ENCODE measurements around the gene AOX1. TPM values are rescaled to one million over a fixed set of nuclear protein-coding genes. Genes with fewer than 3 reads are reported as not detected.

AOX1 gene
- total RNA-seq, 1 experiment from 2014 or later, result 3.5 TPM

DNA sequence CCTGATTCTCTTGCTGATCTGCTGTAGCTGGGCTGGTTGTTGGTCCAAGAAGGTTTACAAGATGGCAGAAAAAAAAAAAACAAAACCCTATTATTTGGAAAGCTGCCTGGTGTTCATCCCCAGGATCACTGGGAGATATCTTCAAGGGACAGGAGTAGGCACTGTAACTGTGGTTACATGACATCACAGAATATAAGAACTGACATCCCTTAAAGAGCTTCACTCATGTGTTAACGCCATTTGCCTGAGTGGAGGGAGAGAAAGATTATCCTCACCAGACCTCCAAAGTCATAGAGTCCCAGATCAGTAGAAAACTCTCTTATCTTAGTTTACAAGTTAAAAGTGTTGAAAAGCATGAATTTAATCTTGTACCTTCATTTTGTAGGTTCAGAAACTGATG, 130.6 kb downstream of the AOX1 start:
- Mint-ChIP-seq H3K9me3 (peaks cover 2 to 4% of the 10 kb centered on the region in 2 experiments; a peak in 2 of 5 replicates), H3K4me3 (no peak overlapping the region), H3K27me3 (ENCODE audit: low read depth) (peaks cover 14% of the 10 kb centered on the region), H3K36me3 (ENCODE audit: insufficient read depth in 1 of 3, low read depth in 3 of 3) (no peaks in the 10 kb centered on the region; a peak in 2 of 7 replicates), H3K4me1 (peaks cover 8 to 10% of the 10 kb centered on the region in 2 experiments), H3K27ac (no peak overlapping the region)
- TF ChIP-seq, protein P1, sequence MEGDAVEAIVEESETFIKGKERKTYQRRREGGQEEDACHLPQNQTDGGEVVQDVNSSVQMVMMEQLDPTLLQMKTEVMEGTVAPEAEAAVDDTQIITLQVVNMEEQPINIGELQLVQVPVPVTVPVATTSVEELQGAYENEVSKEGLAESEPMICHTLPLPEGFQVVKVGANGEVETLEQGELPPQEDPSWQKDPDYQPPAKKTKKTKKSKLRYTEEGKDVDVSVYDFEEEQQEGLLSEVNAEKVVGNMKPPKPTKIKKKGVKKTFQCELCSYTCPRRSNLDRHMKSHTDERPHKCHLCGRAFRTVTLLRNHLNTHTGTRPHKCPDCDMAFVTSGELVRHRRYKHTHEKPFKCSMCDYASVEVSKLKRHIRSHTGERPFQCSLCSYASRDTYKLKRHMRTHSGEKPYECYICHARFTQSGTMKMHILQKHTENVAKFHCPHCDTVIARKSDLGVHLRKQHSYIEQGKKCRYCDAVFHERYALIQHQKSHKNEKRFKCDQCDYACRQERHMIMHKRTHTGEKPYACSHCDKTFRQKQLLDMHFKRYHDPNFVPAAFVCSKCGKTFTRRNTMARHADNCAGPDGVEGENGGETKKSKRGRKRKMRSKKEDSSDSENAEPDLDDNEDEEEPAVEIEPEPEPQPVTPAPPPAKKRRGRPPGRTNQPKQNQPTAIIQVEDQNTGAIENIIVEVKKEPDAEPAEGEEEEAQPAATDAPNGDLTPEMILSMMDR (conservative IDR thresholded peaks at IDR 0.05), result no peak
- no peak overlapping the region for H2BK15ac ChIP-seq (ENCODE audit: low read depth, low read length)
- H3K4me1 ChIP-seq (ENCODE audit: insufficient read depth, low read length), result 0 out of 2 replicates have a peak, but pooled peaks cover 2% of the 10 kb centered on the region
- no peaks in the 10 kb centered on the region for H3K23me2 ChIP-seq (ENCODE audit: insufficient read length, low read depth, low read length, poor library complexity, severe bottlenecking)
- no peak overlapping the region for H2BK20ac ChIP-seq (ENCODE audit: low read depth, low read length, poor library complexity, severe bottlenecking)
- no peak overlapping the region for H3K56ac ChIP-seq (ENCODE audit: insufficient read length, low read depth, low read length)
- no peak overlapping the region for H3K9ac ChIP-seq (ENCODE audit: extremely low read depth, insufficient read length, low read length)
- H4K20me1 ChIP-seq (ENCODE audit: control insufficient read depth, insufficient read depth, insufficient read length), result no peaks in the 10 kb centered on the region
- DNase-seq, result no peak
- no peak overlapping the region for H3K4me2 ChIP-seq (ENCODE audit: insufficient read depth, insufficient read length, low read length)
- H3K27ac ChIP-seq (ENCODE audit: insufficient read length, low read depth, low read length), result no peak overlapping the region
- H3K4ac ChIP-seq (ENCODE audit: low read depth, low read length), result no peak overlapping the region
- H2BK12ac ChIP-seq (ENCODE audit: insufficient read length, low read depth, low read length), result no peak overlapping the region
- H3K79me1 ChIP-seq (ENCODE audit: insufficient read depth, low read depth, low read length, poor library complexity, severe bottlenecking), result no peaks in the 10 kb centered on the region
- H2AK5ac ChIP-seq (ENCODE audit: insufficient read length, low read length), result no peak overlapping the region
- H4K8ac ChIP-seq (replicated peaks; ENCODE audit: insufficient read length, low read depth, low read length), result no peak overlapping the region
- H3K18ac ChIP-seq (ENCODE audit: insufficient read length, low read depth, low read length), result no peak overlapping the region
- H3K14ac ChIP-seq (ENCODE audit: insufficient read depth, low read length), result no peak overlapping the region
- no CpG with 5 or more reads among the region's 1 CpG for WGBS (ENCODE audit: extremely low coverage, insufficient read length, low lambda C conversion rate)
- no peak overlapping the region for H2BK120ac ChIP-seq (ENCODE audit: low read depth, low read length, poor library complexity, severe bottlenecking)
- H3K27me3 ChIP-seq (ENCODE audit: insufficient read depth, low read length), result no peaks in the 10 kb centered on the region
- no peak overlapping the region for H4K91ac ChIP-seq (ENCODE audit: insufficient read length, low read depth, low read length)
- H2BK5ac ChIP-seq (ENCODE audit: insufficient read length, low read length), result no peak overlapping the region
- H3T11ph ChIP-seq (ENCODE audit: low read length), result no peak overlapping the region
- H4K5ac ChIP-seq (ENCODE audit: insufficient read length, low read depth, low read length), result no peak overlapping the region
- no peak overlapping the region for H3K23ac ChIP-seq (ENCODE audit: insufficient read length, low read depth, low read length)
- no peak overlapping the region for H2AFZ ChIP-seq (ENCODE audit: low read length)
- no peaks in the 10 kb centered on the region for H3K9me3 ChIP-seq (ENCODE audit: control insufficient read depth, low read depth, low read length)
- H3K79me2 ChIP-seq (ENCODE audit: insufficient read depth, low read length), result no peaks in the 10 kb centered on the region

Other genes with a start within 250 kb of the AOX1 start
- 3.4 and 4.9 TPM in 2 replicates for gene KCTD18, start 75.9 kb upstream of the AOX1 start, total RNA-seq (2021)
- gene SGO2, start 59.8 kb upstream of the AOX1 start, total RNA-seq (2021), result 25.6 and 27.0 TPM in 2 replicates
- 366 and 370 TPM in 2 replicates for gene BZW1, start 225.9 kb downstream of the AOX1 start, total RNA-seq (2021)

Data from H9 (cell line).